GM12872 (cell line): ENCODE measurements around the gene DENND1B.
A peak's percentile ranks its signal among the peaks of the same experiment; 100 is the strongest.

Source experiments
- CTCF ChIP-seq: IDR thresholded peaks from 3 replicates; pipeline ENCODE4 v1.5.1; 2011; ENCODE audit warnings: low read depth, mild to moderate bottlenecking, low read length, moderate library complexity; ENCODE audit not compliant: insufficient read depth

The DENND1B gene

GRCh38 chr1:197544130-197544529, 231.2 kb downstream of the DENND1B start:
- no peak for TF ChIP-seq CTCF

GRCh38 chr1:197541411-197541810, 233.9 kb downstream of the DENND1B start:
- no peak for TF ChIP-seq CTCF

- TF ChIP-seq CTCF = peak; percentile 32; the same call in 2 of the 3 replicates
These were observed 248.4 kb downstream of the DENND1B start for GRCh38 chr1:197526736-197527371.

- TF ChIP-seq CTCF = peak; percentile 56
These were observed 254.1 kb downstream of the DENND1B start for GRCh38 chr1:197521118-197521739.

GRCh38 chr1:197519741-197520334, 255.4 kb downstream of the DENND1B start:
- peak; percentile 37; the same call in 2 of the 3 replicates for TF ChIP-seq CTCF

GRCh38 chr1:197515421-197515820, 259.9 kb downstream of the DENND1B start:
- TF ChIP-seq CTCF = no peak

GRCh38 chr1:197510691-197511378, 264.4 kb downstream of the DENND1B start:
- no peak for TF ChIP-seq CTCF
